Neural crest cell (in vitro differentiated cells): ENCODE results near the gene ATP6V0E1. TPM values are rescaled to one million over a fixed set of nuclear protein-coding genes. Genes with fewer than 3 reads are reported as not detected.
"Not testable (repeated sequence)": the region's sequence is repeated elsewhere in the genome, so short reads cannot be mapped to it uniquely, and the experiment has no call there.

ENCODE experiments used
- DNase-seq: peaks from one replicate; pipeline ENCODE4 v3.0.0; 2021; ENCODE audit warnings: low read depth, mixed read lengths, low spot score
- H3K27ac Mint-ChIP-seq: one replicate; pipeline ENCODE4 v1.8.0; 2021; ENCODE audit warnings: mild to moderate bottlenecking, mixed read lengths; ENCODE audit not compliant: unreplicated experiment
- H3K27me3 Mint-ChIP-seq: 2 replicates; pipeline ENCODE4 v1.8.0; 2021; ENCODE audit warnings: low read depth, mild to moderate bottlenecking, mixed read lengths
- H3K36me3 Mint-ChIP-seq: 2 replicates; pipeline ENCODE4 v1.8.0; 2021; ENCODE audit warnings: low read depth, mild to moderate bottlenecking, mixed read lengths
- H3K4me1 Mint-ChIP-seq: 2 replicates; pipeline ENCODE4 v1.8.0; 2021; ENCODE audit warnings: mixed read lengths
- H3K4me3 Mint-ChIP-seq: one replicate; pipeline ENCODE4 v1.8.0; 2021; ENCODE audit warnings: mild to moderate bottlenecking, mixed read lengths
- H3K9me3 Mint-ChIP-seq: 2 replicates; pipeline ENCODE4 v1.8.0; 2021; ENCODE audit warnings: mixed read lengths
- total RNA-seq: library from RNA; stranded (reverse); gene quantifications from 2 replicates; pipeline ENCODE4 v1.2.1, GENCODE V29; 2021
- TF ChIP-seq, protein P1 (sequence below): fragments of 200-600 bp; sonication (generic); conservative IDR thresholded peaks from 2 replicates; pipeline ENCODE4 v1.5.0; 2021; ENCODE audit warnings: antibody characterized with exemption, mild to moderate bottlenecking

ATP6V0E1 gene
- total RNA-seq, 1 donor from 2014 or later, result 76.4 TPM

DNA sequence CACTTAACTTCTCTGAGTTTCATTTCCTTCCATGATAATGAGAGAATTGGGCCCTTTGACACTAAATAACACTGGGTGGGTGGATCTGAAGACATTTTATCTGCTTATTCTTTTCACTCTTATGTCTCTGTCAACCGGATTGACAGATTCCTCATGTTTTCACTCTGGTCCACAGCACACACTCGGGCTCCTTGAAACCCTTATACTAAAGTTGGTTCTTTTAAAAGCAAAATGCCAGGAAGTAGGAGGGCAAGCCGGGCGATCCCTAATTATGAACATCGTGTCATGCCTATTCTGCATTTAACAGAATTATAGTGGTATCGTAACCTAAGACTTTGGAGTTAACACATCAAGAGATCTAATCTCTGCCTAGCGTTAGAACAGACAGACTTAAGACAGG is 44.3 kb downstream of the ATP6V0E1 start:
- peaks cover 3% of the 10 kb centered on the region for H3K36me3 Mint-ChIP-seq
- no peaks in the 10 kb centered on the region for H3K27me3 Mint-ChIP-seq
- DNase-seq, result no peak
- H3K9me3 Mint-ChIP-seq, result no peaks in the 10 kb centered on the region
- H3K27ac Mint-ChIP-seq, result peak overlapping the region; percentile 15
- TF ChIP-seq, protein P1, sequence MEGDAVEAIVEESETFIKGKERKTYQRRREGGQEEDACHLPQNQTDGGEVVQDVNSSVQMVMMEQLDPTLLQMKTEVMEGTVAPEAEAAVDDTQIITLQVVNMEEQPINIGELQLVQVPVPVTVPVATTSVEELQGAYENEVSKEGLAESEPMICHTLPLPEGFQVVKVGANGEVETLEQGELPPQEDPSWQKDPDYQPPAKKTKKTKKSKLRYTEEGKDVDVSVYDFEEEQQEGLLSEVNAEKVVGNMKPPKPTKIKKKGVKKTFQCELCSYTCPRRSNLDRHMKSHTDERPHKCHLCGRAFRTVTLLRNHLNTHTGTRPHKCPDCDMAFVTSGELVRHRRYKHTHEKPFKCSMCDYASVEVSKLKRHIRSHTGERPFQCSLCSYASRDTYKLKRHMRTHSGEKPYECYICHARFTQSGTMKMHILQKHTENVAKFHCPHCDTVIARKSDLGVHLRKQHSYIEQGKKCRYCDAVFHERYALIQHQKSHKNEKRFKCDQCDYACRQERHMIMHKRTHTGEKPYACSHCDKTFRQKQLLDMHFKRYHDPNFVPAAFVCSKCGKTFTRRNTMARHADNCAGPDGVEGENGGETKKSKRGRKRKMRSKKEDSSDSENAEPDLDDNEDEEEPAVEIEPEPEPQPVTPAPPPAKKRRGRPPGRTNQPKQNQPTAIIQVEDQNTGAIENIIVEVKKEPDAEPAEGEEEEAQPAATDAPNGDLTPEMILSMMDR, result no peak
- H3K4me3 Mint-ChIP-seq, result no peak overlapping the region
- no peaks in the 10 kb centered on the region for H3K4me1 Mint-ChIP-seq

DNA sequence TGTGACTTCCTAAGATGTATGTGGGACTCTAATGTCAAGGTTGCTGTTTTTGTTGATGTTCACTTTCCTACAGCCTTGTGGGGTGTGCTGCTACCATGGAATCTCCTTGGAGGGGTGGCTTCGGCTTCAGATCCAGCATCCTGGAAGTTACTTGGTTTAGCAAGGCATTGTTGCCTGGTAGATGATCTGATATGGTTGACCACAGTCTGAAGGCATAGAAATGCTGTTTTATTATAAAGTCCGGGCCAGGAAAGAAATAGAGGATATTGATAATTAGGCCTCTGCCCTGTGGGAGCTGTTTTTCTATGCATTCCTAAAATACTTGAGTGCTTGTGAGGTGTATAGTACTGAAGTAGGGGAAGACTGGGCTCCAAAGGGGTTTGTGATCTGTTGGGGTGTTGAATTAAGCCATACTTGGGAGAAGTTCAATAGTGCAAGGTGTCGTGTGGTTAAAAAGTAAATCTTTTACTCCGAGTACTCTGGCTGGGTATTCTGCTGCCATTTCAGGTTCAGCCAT is 45.3 kb downstream of the ATP6V0E1 start:
- Mint-ChIP-seq H3K9me3 (no peaks in the 10 kb centered on the region), H3K4me1 (no peaks in the 10 kb centered on the region), H3K27me3 (no peaks in the 10 kb centered on the region), H3K27ac (no peak overlapping the region), H3K36me3 (peaks cover 3% of the 10 kb centered on the region), H3K4me3 (no peak overlapping the region)
- TF ChIP-seq, protein P1, result no peak
- no peak for DNase-seq

DNA sequence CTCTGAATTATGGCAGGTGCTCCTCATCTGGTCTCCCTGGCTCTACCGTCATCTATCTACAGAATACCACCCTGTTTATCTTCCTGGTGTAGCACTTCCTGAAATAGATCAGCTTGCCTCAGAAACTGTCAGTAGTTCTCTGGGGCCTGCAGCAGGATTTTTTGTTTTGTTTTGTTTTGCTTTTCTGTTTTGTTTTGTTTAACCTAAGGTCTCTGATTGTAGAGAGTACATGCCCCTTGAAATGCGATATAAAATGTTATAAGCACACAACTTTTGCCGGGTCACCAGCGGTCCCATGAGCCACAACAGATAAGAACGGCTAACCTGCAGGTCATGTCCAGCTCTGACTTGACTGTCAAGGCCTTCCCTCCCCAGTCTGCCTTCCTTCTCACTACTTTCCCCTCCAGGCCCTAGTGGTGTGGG is 45.9 kb downstream of the ATP6V0E1 start:
- Mint-ChIP-seq H3K4me3 (no peak overlapping the region), H3K36me3 (peaks cover under 1% of the 10 kb centered on the region), H3K4me1 (no peaks in the 10 kb centered on the region), H3K27me3 (no peaks in the 10 kb centered on the region), H3K9me3 (no peaks in the 10 kb centered on the region), H3K27ac (no peak overlapping the region)
- TF ChIP-seq, protein P1, result no peak
- DNase-seq, result no peak

DNA sequence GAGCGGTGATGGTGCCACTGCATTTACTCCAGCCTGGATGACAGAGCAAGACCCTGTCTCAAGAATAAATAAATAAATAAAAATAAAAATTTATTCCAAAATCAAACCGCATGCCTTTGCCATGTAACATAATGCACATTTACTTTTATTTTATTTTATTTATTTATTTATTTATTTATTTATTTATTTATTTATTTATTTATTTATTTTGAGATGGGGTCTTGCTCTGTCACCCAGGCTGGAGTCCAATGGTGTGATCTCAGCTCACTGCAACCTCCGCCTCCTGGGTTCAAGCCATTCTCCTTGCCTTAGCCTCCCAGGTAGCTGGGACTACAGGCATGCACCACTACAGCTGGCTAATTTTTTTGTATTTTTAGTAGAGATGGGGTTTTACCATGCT is 48.5 kb downstream of the ATP6V0E1 start:
- not testable (repeated sequence) for H3K36me3 Mint-ChIP-seq, H3K4me3 Mint-ChIP-seq, H3K4me1 Mint-ChIP-seq, H3K27me3 Mint-ChIP-seq, DNase-seq, H3K9me3 Mint-ChIP-seq, H3K27ac Mint-ChIP-seq

DNA sequence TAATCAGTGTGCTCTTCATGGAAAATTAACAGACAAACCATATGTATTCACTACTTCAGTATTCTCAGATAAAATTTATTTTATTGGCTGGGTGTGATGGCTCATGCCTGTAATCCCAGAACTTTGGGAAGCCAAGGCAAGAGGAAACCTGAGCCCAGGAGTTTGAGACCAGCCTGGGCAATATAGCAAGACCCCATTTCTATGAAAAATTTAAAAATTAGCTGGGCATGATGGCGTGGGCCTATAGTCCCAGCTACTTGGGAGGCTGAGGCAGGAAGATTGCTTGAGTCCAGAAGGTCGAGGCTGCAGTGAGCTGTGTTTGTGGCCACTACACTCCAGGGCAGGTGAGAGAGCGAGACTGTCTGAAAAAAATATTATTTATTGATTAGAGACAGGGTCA is 49.2 kb downstream of the ATP6V0E1 start:
- Mint-ChIP-seq H3K9me3 (no peaks in the 10 kb centered on the region), H3K4me1 (no peaks in the 10 kb centered on the region), H3K36me3 (no peaks in the 10 kb centered on the region), H3K27me3 (no peaks in the 10 kb centered on the region), H3K4me3 (no peak overlapping the region), H3K27ac (no peak overlapping the region)
- DNase-seq, result no peak
- TF ChIP-seq, protein P1, result no peak

DNA sequence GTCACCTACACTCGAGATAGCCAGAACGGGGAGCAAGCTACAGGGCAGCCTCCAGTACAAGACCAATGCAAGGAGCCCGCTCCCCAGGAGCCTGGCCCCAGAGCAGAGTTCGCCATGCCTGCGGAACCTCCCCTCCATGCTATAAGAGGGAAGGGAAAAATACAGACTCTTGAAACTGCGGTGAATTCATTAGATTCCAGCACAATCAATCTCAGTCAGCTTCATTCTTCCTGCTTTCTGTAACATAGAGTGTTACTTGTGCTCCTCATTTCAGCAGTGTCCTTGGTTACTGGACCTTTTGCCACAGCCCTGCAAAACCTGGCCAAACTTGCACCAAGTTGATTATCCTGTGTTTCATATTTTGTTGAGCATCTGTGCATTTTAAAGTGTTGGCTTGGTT is 50.4 kb downstream of the ATP6V0E1 start:
- H3K4me3 Mint-ChIP-seq, result no peak overlapping the region
- no peaks in the 10 kb centered on the region for H3K27me3 Mint-ChIP-seq
- H3K9me3 Mint-ChIP-seq, result no peaks in the 10 kb centered on the region
- H3K27ac Mint-ChIP-seq, result no peak overlapping the region
- no peak for DNase-seq
- H3K4me1 Mint-ChIP-seq, result peaks cover 7% of the 10 kb centered on the region
- no peaks in the 10 kb centered on the region for H3K36me3 Mint-ChIP-seq
- TF ChIP-seq, protein P1, result no peak
